ENCODE measurements around the gene TICAM2. TPM values are rescaled to one million over a fixed set of nuclear protein-coding genes. Genes with fewer than 3 reads are reported as not detected.

The TICAM2 gene
- total and polyA plus RNA-seq, 2 of the 8 experiments (the other 6 are each of a cell fraction or from before 2014, with no cell fraction given) = 0.02 TPM; not detected in 1

GRCh38 chr5:115634343-115635132, 32.3 kb upstream of the TICAM2 start (continued):
- TF ChIP-seq GTF2F1 (IDR thresholded peaks at IDR 0.05; ENCODE audit: borderline replicate concordance, low read depth, low read length) (no peak), ZNF274 (IDR thresholded peaks at IDR 0.05; ENCODE audit: borderline replicate concordance, extremely low read depth, low read length) (no peak), SIN3A (conservative IDR thresholded peaks at IDR 0.05 in 1 of 2, IDR thresholded peaks at IDR 0.05 in 1 of 2; ENCODE audit: low read depth in 1 of 2, low read length in 2 of 2) (no peak), USF2 (IDR thresholded peaks at IDR 0.05; ENCODE audit: low read length) (no peak), KDM5A (IDR thresholded peaks at IDR 0.05; ENCODE audit: low read length) (no peak), EGR1 (IDR thresholded peaks at IDR 0.05; ENCODE audit: borderline replicate concordance, low read depth, low read length) (no peak), ASH2L (IDR thresholded peaks at IDR 0.05; ENCODE audit: low read length) (no peak), POU5F1 (IDR thresholded peaks at IDR 0.05; ENCODE audit: low read depth, low read length) (0 out of 2 replicates have a peak, but pooled peaks have one; percentile 64), NRF1 (IDR thresholded peaks at IDR 0.05; ENCODE audit: low read depth, low read length) (no peak), MAFK (IDR thresholded peaks at IDR 0.05; ENCODE audit: low read depth, low read length) (no peak), SIX5 (IDR thresholded peaks at IDR 0.05; ENCODE audit: low read depth, low read length) (no peak), CHD1 (IDR thresholded peaks at IDR 0.05; ENCODE audit: low read depth, low read length) (no peak), SUZ12 (IDR thresholded peaks at IDR 0.05; ENCODE audit: low read length) (no peak), JUND (IDR thresholded peaks at IDR 0.05; ENCODE audit: low read length) (no peak; the same call in 1 of the 2 replicates), TEAD4 (IDR thresholded peaks at IDR 0.05; ENCODE audit: low read depth, low read length) (no peak), TCF12 (IDR thresholded peaks at IDR 0.05; ENCODE audit: low read depth, low read length) (no peak), EZH2 (IDR thresholded peaks at IDR 0.05; ENCODE audit: low read depth, low read length, severe bottlenecking) (no peak), CHD2 (IDR thresholded peaks at IDR 0.05; ENCODE audit: low read length) (no peak), SP1 (IDR thresholded peaks at IDR 0.05; ENCODE audit: low read depth, low read length) (0 out of 2 replicates have a peak, but pooled peaks have one; percentile 34), SIRT6 (IDR thresholded peaks at IDR 0.05; ENCODE audit: low read length) (no peak)

Measured in H1 (cell line).